Activated CD8-positive, alpha-beta memory T cell treated with anti-CD3 and anti-CD28 coated beads for 4 hours (primary cell): Measurements from ENCODE around the gene MYLK2.
A peak's percentile ranks its signal among the peaks of the same experiment; 100 is the strongest.

Experiments
- DNase-seq, 2 donors: peaks; one replicate each; pipeline ENCODE4 v3.0.0-alpha.2; 2020; ENCODE audit warnings: low read depth in 2 of 2

The MYLK2 gene

DNA sequence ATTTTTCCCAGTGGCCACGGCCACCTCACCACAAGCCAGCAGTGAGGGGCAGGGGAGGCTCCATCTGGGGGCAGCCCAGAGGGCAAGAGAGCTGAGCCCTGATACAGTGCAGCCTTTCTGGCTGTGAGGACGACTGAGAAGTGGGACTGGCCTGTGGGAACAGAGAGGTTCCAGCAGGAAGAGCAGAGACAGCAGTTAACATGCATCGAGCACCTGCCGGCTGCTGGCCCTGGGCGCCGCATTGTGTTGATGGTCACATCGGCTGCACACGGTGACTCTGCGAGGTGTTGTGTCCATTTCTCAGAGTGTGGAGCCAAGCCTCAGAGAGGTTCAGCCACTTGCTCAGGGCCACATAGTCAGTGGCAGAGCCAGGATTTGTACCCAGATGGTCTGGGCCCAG is 16.4 kb downstream of the MYLK2 start:
- DNase-seq = no peak

DNA sequence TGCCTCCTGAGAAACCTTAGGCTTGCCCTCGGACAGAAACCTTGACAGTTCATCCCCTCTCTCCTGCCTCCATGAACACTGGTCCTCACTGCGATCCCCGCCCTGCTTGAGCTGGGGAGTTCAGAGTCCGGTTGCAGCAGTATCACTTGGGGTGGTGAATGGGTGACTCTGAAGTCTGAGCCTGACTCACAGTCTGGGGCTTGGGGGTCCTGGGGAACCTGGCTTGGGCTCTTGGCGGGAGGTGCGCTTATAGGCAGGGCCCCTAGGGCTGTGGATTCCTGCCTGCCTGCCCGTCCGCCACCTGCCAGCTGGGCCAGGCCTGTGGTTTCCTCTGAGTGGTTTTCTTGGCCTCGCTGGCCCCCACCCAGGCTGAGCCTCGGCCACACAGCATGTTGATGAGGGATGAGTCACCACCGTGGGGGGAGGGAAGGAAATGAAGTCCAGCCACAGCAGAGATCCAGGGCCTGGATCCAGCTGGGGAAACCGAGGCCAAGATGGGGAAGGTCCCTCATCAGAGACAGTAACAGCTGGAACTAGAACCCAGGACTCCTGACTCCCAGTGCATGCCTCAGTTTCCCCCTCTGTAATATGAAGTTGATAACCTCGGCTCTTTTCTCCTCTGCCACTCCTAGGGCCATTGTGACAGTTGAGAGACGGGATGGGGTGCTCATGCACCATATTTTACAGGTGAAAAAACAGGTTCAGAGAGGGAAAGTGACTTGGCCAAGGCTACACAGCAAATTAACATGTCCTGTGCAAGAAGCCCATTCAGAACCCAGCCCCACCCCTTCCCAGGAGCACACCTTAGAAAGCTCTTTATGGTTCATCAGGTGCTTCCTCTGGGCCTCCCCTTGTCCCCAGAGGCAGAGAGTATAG is 17.1 kb downstream of the MYLK2 start:
- DNase-seq = peak in 1 of 2 donors; percentile 6

DNA sequence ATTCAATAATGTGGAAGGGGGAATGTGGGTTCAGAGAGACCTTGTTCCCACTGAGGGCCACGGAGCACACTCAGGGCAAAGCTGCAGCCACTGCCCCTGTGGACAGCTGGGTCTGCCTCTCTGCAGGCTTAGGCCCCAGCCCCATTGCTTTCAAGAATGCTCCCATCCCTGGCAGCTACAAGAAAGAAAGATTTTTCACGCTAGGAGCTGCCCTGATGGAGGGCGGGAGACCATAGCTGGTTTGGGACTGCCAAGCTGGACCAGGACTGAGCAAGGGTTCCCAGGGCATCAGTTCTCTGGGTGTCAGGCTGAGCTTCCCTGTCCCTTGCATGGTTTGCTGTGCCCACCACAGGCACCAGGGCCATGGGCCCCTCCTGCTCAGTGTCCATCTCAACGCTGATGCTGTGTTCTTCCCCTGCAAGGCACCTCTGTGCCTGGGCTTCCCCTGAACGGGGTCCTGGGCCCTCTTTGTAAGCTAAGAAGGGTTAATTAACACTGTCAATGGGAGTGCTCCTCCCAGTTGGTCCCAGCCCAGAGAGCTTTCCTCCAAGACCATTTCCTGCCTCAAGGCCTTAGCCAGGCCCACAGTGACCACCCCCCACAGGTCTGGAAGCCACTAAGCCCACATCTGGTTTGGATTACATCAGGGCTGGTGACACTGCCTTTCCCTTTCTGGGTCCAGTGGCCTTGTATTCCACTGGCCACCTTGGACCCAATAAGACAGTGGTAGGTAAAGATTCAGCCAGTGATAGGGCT is 17.9 kb downstream of the MYLK2 start:
- no peak for DNase-seq

DNA sequence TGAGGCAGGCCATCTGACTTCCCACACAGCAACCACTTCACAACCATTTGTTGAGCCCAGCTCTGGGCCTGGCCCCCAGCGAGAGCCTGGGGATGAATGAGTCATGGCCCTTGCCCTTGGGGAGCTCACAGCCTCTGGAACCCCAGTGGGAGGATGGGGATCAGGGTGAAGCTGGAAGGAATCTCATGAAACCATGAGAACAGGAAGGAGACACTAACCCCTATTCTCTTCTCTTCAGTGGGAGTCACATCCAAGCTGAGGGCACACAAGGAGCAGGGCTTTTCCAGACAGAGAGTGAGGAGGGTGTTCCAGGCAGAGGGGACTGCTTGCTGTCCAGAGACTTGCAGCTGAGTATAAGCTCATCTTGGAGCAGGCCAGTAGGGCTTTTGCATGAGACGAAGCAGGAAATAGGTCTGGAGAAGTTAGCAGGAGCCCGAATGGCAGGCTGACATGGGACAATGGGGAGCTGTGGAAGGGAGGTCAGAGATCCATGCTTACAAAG is 18.8 kb downstream of the MYLK2 start:
- DNase-seq = no peak

DNA sequence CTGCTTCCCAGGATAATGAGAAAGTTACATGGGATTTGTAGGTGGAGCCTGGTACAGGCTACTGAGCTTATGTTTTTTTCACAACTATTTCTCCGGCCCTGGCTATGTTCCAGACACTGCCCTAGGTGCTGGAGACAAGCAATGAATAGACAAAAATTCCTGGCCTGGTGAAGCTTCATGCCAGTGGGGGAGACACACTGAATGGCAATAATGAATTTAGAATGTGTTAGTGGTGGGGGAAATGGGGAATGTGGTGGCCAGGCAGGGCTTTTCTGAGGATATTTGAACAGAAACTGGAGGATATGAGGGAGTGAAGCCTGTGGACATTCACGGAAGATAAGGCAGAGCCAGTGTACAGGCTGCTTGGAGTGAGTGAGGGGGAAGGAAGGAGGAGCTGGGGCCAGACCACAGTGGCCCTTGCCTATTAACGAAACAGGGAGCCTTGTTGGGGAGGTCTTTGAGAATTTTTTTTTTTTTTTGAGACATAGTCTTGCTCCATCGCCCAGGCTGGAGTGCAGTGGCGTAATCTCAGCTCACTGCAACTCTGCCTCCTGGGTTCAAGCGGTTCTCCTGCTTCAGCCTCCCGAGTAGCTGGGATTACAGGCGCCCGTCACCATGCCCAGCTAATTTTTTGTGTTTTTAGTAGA is 19.6 kb downstream of the MYLK2 start:
- no peak for DNase-seq

DNA sequence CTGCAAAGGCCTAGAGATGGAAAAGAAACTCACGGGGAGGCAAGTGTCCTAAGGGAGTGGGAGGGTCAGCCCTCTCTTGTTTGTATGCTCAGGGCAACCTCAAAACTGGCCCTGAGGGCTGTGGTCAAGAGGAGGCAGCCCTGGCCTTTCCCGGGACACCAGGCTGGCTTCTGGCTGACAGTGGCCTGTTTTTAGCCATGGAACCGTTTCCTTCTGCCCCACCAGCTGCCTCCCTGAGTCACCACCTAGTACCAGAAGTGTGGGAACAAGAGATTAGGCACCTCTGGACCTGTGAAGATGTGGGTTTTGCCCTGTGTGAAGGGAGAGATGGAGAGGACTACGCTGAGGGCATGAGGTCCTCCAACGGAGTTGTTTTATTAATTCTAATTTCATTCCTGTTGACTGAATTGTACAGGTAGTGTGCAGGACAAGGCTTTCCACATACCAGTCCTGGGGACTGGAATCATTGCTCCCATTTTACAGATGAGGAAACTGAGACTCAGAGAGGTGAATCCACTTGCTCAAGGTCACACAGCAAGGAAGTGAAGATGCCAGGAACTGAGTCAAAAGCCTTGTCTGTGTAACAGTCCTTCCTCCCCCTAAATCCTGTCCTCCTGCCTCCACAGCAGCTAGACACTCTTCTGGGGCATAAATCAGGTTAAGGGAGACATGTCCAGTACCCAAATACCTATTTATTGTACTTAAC is 20.8 kb downstream of the MYLK2 start:
- no peak for DNase-seq

DNA sequence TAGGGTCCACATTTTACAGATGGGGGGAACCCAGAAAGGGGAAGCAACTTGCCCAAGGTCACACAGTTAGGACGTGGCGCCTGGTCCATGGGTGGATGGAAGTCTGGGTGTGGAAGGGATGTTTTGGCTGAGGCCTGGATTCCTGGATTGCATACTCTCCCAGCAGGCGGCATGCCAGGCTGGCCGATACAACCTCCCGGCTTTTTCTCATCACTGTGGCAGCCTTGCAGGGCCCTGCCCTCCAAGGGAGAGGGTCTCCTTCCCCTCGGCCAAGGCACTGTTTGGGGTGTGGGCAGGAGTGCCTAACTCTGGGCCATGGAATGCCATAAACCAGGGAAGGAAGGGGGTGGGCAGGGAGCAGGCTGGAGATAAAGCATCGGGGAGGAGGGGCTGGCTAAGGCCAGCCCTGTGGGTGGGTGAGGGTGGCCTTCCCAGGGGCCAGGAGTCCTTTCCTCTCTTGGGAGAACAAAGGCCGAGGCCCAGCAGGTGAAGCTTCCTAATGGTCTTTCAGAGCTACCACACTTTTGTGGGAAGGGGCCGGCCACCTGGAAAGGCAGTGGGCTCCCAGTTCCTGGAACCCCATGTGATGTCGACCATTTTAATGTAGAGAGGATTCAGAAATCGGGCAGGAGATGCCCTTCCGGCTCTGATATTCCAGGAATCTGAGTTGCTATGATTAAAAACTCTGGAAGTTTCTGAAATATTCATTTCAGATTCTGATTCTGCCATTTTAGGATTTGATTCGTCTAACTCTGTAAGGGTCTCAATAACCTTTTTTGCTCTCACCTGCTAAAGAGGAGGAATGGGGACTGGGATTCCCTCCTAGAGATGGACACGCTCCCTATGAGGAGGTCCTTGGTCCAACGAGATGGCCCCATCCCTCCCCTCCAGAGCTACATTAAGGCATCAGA is 22.0 kb downstream of the MYLK2 start:
- no peak for DNase-seq

DNA sequence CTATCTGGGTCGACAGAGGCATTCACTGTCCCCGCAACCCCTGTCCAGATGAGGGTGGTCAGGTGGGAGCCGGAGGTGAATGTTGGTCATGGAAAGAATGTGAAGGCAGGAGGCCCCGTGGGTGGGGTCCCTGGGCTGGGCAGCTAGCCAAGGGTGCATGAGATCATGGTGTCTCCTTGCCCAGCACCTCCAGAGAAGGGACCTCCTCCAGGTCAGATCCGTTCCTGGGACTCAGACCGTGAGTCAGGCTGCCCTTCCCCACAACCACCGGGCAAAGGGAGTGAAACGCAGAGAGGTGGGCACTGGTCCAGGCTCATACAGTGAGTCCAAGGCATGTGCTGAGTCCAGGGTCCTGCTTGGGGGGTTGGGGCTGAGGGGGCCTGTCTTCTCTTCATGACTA is 22.8 kb downstream of the MYLK2 start:
- no peak for DNase-seq

DNA sequence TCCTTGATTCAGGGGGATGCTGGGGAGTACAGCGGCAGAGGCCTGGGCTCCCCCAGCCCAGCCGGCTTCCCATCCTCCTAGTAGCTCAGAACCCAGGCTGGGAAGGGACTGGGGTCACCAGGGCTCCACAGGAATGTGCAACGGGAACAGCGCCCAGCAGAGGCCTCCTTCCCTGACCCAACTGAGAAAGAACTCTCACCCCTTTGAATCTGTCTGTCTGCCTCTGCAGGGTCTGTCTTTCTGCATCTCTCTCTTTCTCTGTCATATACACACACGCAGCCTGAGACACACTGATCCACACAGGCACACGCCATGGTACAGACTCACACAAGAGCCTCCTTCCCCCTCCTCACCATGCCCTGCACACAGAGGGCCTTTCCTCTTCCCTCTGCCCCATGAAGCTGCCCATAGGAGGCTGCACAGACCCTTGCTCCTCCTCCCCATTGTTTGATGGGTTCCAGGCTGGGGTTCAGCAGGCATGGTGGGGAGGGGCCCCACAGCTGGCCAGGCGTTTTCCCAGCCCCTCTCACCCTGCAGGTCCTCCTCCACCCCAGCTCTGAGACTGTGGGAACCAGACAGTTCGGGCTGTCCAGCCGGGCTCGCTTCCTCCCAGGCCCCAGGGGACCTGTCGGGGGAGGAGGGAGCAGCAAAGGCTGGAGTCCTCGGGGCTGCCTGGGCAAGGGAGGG is 23.5 kb downstream of the MYLK2 start:
- no peak for DNase-seq

DNA sequence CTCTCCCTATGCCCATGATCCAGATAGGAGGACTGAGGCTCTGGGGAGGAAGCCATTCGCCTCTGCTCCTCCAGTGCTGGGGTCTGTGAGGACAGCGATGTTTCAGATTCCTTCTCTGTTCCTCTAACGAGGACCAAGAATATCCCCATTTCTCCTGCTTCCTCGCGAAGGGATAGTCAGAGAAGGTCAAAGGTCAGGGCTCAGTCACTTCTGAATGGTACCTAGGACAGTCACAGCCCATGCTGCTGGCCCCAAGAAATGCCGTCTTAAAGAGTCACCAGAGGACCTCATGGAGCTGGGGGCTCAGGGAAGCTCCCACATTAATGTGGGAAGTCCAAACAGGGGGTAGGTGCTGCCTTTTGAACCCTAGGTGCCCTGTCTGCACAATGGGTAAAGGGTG is 24.1 kb downstream of the MYLK2 start:
- DNase-seq = no peak

DNA sequence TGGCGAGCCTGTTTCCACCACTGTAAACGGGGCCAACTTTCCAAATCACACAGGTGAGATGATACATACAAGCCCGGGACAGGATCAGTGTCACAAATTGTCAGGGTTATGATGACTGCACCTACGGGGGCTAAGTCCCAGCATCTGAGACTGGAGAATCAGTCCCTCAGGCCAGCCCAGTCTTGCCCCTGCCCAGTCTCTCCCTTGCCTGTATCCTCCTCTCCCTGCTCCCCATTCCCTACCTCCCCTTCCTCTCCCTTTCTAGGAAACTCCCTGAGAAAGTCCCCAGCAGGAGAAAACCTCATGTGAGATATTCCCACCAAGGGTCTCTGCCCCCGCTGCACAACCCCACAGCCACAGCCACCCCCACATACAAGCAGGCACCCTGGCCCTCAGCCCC is 24.7 kb downstream of the MYLK2 start:
- DNase-seq = no peak

DNA sequence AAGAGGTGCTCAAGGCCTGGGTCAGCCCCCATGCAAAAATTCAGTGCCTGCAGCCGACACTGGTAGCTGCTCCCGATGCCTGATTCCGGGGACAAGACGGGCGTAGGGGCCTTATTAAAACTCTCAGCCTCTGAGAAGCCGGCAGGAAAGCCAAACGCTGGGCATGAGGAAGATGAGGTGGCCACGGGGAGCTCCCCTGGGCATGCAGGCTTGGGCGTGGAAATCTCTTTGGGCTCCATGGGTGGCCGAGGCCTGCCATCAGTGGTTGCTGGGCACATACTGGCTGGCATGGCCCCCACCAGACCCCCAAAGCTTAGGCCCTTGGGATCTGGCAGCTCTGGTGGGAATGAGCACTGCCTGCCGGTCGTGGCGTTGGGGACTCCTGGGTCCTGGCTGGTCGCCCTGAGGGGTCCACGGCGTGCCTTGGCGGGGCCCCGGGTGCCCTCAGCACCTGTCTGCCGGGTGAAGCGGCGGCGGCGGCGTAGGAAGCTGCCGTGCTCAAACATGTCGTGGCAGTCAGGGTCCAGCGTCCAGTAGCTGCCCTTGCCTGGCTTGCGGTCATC is 25.7 kb downstream of the MYLK2 start:
- DNase-seq = no peak

DNA sequence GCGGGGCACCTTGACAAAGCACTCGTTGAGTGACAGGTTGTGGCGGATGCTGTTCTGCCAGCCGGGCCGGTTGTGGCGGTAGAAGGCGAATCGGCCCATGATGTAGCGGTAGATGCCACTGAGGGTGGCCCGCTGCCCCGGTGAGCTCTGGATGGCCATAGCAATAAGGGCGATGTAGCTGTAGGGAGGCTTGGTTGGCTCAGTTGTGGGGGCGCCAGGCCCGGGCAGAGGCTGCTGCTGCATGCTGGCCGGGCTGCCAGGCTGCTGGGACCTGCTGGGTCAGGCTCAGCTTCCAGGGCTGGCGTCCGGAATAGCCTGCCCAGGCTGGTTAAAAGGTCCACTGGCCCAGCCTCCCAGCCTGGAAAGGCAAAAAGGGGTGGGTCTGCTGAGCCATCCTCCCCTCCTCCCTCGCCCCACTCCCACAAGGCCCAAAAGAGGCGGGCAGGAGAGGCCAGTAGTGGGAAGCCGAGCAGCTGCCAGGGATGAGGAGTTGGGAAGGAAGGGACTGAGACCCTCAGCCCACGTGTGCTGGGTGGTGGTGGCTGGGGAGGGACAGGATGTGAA is 26.2 kb downstream of the MYLK2 start, which contains the start of gene FOXS1:
FOXS1 (minus strand) TSS at position 305 of the 564 bp plus-strand sequence; CDS start at position 243, 62 bp downstream.
- no peak for DNase-seq

DNA sequence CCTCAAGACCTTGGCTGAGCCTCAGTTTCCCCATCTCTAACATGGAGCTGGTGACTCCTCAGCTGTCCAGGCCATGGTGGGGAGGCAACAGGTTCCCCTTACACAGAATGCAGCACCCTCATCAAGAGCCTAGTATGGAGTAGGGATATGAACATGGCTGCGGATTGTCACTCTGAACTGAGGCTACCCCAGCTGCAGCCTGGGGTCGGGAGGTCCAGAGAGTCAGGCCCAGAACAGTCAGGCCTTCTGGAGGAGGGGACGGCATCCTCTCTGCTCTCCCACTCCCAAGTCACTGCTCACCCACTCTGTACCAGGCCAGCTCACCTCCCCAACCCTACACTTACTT is 27.6 kb downstream of the MYLK2 start:
- no peak for DNase-seq

DNA sequence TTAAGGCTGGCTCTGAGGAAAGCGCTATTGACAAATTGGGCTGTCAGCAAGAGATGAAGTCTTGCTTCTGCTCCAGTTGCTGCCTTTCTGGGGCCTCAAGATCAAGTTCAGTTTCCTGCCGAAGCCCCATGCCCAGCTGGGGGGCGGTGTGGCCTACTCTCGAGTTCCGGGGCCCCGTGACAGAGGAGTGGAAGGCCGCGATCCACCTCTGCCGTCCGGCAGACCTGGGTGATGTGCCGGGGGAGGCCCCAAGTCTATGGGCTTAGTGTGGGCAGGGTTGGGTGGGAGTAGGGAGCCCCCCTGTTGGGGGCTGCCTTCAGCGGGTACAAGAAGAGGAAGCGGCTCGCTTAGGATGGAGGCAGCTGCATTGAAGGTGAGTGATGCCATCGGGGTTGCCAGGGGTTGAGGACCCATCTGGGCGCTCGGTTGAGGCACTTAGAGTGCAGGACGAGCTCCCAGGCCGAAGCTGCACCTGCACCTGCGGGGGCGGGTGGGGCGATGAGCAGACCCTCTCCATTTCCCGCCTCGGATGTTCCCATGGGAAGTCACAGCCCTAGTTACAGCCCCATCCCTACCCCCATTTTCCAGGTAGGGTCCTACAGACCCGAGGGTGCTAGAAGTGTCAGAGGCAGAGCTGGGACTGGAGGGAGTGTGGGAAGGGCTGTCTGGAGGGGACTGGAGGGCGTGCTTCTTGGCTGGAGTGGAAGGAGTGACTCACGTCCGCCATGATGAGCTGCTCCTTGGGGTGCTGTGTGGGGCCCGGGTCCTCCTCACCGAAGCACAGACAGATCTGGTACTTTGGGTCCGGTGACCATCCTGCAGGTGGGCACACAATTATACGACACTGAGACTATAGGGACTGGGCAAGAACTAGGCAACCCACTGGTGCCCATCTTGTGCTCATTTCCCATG is 29.2 kb downstream of the MYLK2 start:
- no peak for DNase-seq

DNA sequence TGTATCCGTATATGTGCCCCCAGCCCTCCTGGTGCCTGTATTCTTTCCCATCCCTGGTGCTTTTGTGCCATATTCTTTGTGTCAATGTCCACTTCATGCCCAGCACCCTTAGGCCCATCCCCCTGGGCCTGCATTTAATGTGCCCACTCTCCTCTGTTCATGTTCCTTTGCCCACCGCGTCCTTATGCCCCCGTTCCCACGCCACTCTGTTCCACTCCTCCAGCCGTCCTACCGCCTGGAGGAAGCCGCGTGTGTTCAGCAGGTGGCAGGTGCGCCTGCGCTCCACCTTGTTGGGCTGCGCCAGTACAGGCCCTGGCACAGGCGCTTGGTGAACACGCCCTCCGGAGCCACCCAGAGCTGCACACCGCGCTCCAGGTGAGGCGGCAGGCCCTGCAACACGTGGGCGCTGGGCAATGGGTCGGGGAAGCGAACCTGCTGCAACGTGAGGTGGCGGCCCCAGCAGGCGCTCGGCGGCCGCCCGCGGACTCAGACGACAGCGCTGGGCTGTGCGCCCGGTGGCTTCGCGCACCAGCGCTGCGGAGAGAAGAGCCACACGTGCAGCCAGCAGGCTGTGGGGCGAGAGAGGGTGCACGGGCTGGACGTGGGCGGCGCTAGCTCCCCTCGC is 30.3 kb downstream of the MYLK2 start:
- DNase-seq = no peak

DNA sequence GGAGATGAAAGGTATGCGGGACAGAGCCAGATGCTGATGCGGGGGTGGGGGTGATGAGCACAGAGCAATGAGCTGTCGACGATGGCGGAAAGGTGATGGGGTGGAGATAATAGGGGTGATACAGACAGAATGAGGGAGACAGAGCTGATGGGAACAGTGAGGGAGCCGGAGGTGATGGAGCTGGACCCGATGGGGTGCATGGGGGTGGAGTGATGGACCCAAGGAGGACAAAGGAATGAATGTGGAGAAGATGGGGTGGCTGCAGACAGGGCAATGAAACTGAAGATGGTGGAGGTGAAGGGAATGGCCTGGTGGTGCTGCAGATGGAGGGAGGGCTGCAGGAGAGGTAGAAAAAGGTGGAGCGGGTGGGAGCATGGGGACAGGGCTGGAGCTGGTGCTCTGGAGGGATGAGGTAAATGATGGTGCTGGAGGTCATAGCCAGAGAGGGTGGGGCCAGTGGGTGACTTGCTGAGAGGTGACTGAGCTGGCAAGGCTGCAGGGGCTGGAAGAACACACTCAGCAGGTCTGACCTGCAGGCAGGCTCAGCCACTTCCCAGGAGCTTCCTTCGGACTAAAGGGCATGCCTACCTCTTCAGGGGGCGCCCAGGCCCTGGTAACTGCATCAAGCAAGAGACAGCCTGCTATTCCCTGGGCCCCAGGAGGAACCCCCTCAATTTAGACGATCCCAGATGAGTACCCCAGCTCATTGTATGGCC is 32.2 kb downstream of the MYLK2 start:
- DNase-seq = no peak
